Keratinocyte (primary cell): ENCODE data around the gene TMEM132C.

Source experiments
- CTCF ChIP-seq, 3 experiments: IDR thresholded peaks in 1 of 3; conservative IDR thresholded peaks in 1 of 3; optimal IDR thresholded peaks in 1 of 3; 2 replicates in 2 of 3; 3 replicates in 1 of 3; pipeline versions ENCODE3 to v1.5.1; 2011; ENCODE audit warnings: low read length in 3 of 3, mild to moderate bottlenecking in 3 of 3, moderate library complexity in 2 of 3, control low read depth in 1 of 3, inconsistent platforms in 1 of 3; ENCODE audit not compliant: insufficient read depth in 2 of 3; ENCODE audit errors: extremely low read depth in 1 of 3
- EZH2 ChIP-seq: IDR thresholded peaks from one replicate; pipeline ENCODE4 v1.6.1; 2012; ENCODE audit warnings: inconsistent platforms, mild to moderate bottlenecking, low read length, moderate library complexity

GRCh38 chr12:128305336-128305892, 38.4 kb downstream of the TMEM132C start:
- TF ChIP-seq CTCF (optimal IDR thresholded peaks at IDR 0.05 in 1 of 3, IDR thresholded peaks at IDR 0.05 in 1 of 3, conservative IDR thresholded peaks at IDR 0.05 in 1 of 3; ENCODE audit: extremely low read depth in 1 of 3, insufficient read depth in 2 of 3, low read length in 3 of 3) = no peak
- TF ChIP-seq EZH2 = no peak
